Naive thymus-derived CD8-positive, alpha-beta T cell (primary cell): ENCODE results near the gene SEMA3A. TPM values are rescaled to one million over a fixed set of nuclear protein-coding genes. Genes with fewer than 3 reads are reported as not detected.

Experiments used
- ATAC-seq, 2 donors: fragments of 150-1000 bp; cut with Tn5 transposase in 1 of 2; sonication (Bioruptor Pico), chemical (Tn5 transposase) in 1 of 2; 1 replicate in 1 of 2; 2 replicates in 1 of 2; pipeline ENCODE4 v1.10.0; 2021; ENCODE audit warnings: mild to moderate bottlenecking in 2 of 2, moderate library complexity in 2 of 2
- POLR2A ChIA-PET: fragments of 350-600 bp; sonication (Branson Sonifier 250); formaldehyde crosslinking; loops from one replicate; lab custom pipeline; 2021; ENCODE audit warnings: antibody characterized with exemption; lab: Charles Lee
- DNase-seq, 10 donors: peaks; one replicate each; pipeline versions ENCODE4 v3.0.0 to v3.0.0-alpha.2; 2020 to 2022
- H3K27ac Mint-ChIP-seq, 10 donors: one replicate each; pipeline ENCODE4 v1.8.0; 2020 to 2022; ENCODE audit warnings: mild to moderate bottlenecking in 10 of 10, mixed read lengths in 10 of 10, moderate library complexity in 4 of 10, inconsistent platforms in 1 of 10
- H3K27me3 Mint-ChIP-seq, 5 donors: one replicate each; pipeline ENCODE4 v1.8.0; 2021 to 2022; ENCODE audit warnings: mixed read lengths in 5 of 5
- H3K36me3 Mint-ChIP-seq, 3 donors: one replicate each; pipeline ENCODE4 v1.8.0; 2020 to 2022; ENCODE audit warnings: mixed read lengths in 3 of 3, mild to moderate bottlenecking in 2 of 3, inconsistent platforms in 1 of 3
- H3K4me1 Mint-ChIP-seq, 4 donors: one replicate each; pipeline ENCODE4 v1.8.0; 2021 to 2022; ENCODE audit warnings: mixed read lengths in 4 of 4
- H3K4me3 Mint-ChIP-seq, 10 donors: one replicate each; pipeline ENCODE4 v1.8.0; 2020 to 2022; ENCODE audit warnings: mild to moderate bottlenecking in 10 of 10, mixed read lengths in 10 of 10, moderate library complexity in 6 of 10, inconsistent platforms in 1 of 10
- H3K9me3 Mint-ChIP-seq, 9 donors: one replicate each; pipeline ENCODE4 v1.8.0; 2020 to 2022; ENCODE audit warnings: mixed read lengths in 9 of 9, mild to moderate bottlenecking in 3 of 9, inconsistent platforms in 1 of 9, moderate library complexity in 1 of 9
- polyA plus RNA-seq, 3 donors: library from polyadenylated mRNA; unstranded; fragments of 300-500 nt; fragmentation: Illumina TruSeq; gene quantifications; one replicate each; pipeline ENCODE4 v1.2.3, GENCODE V29; 2021
- total RNA-seq, 8 experiments: library from RNA in 2 of 8; stranded (reverse) in 2 of 8; gene quantifications; one replicate each; pipeline ENCODE4 v1.2.3 and lab custom pipeline; 2021 to 2026

SEMA3A gene
- total and polyA plus RNA-seq, 5 experiments from 2014 or later, result 0.10 to 2.7 (median 0.28) TPM

- no peak for ATAC-seq
- Mint-ChIP-seq H3K4me3 (no peak overlapping the region), H3K27me3 (peaks cover 0 to 2% (median 0%) of the 10 kb centered on the region in 5 donors), H3K4me1 (no peaks in the 10 kb centered on the region), H3K27ac (no peak overlapping the region), H3K9me3 (no peaks in the 10 kb centered on the region), H3K36me3 (no peaks in the 10 kb centered on the region)
- no peak for DNase-seq
- POLR2A ChIA-PET, result no interaction called here
Measured at GRCh38 chr7:83946801-83947200, 247.8 kb downstream of the SEMA3A start.

GRCh38 chr7:83941300-83941699 is 253.3 kb downstream of the SEMA3A start:
- Mint-ChIP-seq H3K27me3 (no peaks in the 10 kb centered on the region), H3K4me3 (no peak overlapping the region), H3K4me1 (no peaks in the 10 kb centered on the region), H3K36me3 (no peaks in the 10 kb centered on the region), H3K27ac (no peak overlapping the region), H3K9me3 (no peaks in the 10 kb centered on the region)
- POLR2A ChIA-PET, result no interaction called here
- DNase-seq (no peak), ATAC-seq (no peak)

- H3K4me1 Mint-ChIP-seq, result peaks cover 2 to 5% (median 2%) of the 10 kb centered on the region in 4 donors
- no peak overlapping the region for H3K4me3 Mint-ChIP-seq
- H3K9me3 Mint-ChIP-seq, result no peaks in the 10 kb centered on the region
- DNase-seq (no peak), ATAC-seq (no peak)
- POLR2A ChIA-PET, result no interaction called here
- H3K27me3 Mint-ChIP-seq, result peaks cover 0 to 2% (median 0%) of the 10 kb centered on the region in 5 donors
- no peak overlapping the region for H3K27ac Mint-ChIP-seq
- no peaks in the 10 kb centered on the region for H3K36me3 Mint-ChIP-seq
Measured at GRCh38 chr7:83937930-83938329, 256.7 kb downstream of the SEMA3A start.

GRCh38 chr7:83936056-83936708 is 258.4 kb downstream of the SEMA3A start:
- Mint-ChIP-seq H3K4me3 (no peak overlapping the region), H3K27ac (no peak overlapping the region), H3K4me1 (peaks cover 2 to 5% (median 2%) of the 10 kb centered on the region in 4 donors), H3K9me3 (no peaks in the 10 kb centered on the region), H3K27me3 (peaks cover 0 to 2% (median 0%) of the 10 kb centered on the region in 5 donors), H3K36me3 (no peaks in the 10 kb centered on the region)
- DNase-seq, result peak; percentile 12 to 75 (median 53)
- POLR2A ChIA-PET, result no interaction called here
- ATAC-seq, result peak; percentile 54 to 73

GRCh38 chr7:83934118-83934734 is 260.4 kb downstream of the SEMA3A start:
- peaks cover 0 to 2% (median 1%) of the 10 kb centered on the region in 5 donors for H3K27me3 Mint-ChIP-seq
- no peaks in the 10 kb centered on the region for H3K36me3 Mint-ChIP-seq
- no peaks in the 10 kb centered on the region for H3K9me3 Mint-ChIP-seq
- POLR2A ChIA-PET, result no interaction called here
- ATAC-seq (no peak), DNase-seq (no peak)
- peaks cover 2 to 5% (median 2%) of the 10 kb centered on the region in 4 donors for H3K4me1 Mint-ChIP-seq
- no peak overlapping the region for H3K27ac Mint-ChIP-seq
- H3K4me3 Mint-ChIP-seq, result no peak overlapping the region

- Mint-ChIP-seq H3K27ac (no peak overlapping the region), H3K9me3 (no peaks in the 10 kb centered on the region), H3K36me3 (no peaks in the 10 kb centered on the region), H3K4me3 (no peak overlapping the region), H3K27me3 (peaks cover 0 to 2% (median 2%) of the 10 kb centered on the region in 5 donors), H3K4me1 (peaks cover 2 to 5% (median 2%) of the 10 kb centered on the region in 4 donors)
- DNase-seq (no peak), ATAC-seq (no peak)
- POLR2A ChIA-PET, result no interaction called here
Measured at GRCh38 chr7:83931968-83932367, 262.6 kb downstream of the SEMA3A start.

- no peak for DNase-seq
- no peaks in the 10 kb centered on the region for H3K9me3 Mint-ChIP-seq
- POLR2A ChIA-PET, result no interaction called here
- H3K27me3 Mint-ChIP-seq, result peaks cover 0 to 4% (median 0%) of the 10 kb centered on the region in 5 donors
- no peak overlapping the region for H3K27ac Mint-ChIP-seq
- no peaks in the 10 kb centered on the region for H3K36me3 Mint-ChIP-seq
- no peak for ATAC-seq
- no peak overlapping the region for H3K4me3 Mint-ChIP-seq
- H3K4me1 Mint-ChIP-seq, result no peaks in the 10 kb centered on the region
Measured at GRCh38 chr7:83930262-83930661, 264.3 kb downstream of the SEMA3A start.

- H3K27me3 Mint-ChIP-seq, result peaks cover 0 to 4% (median 0%) of the 10 kb centered on the region in 5 donors
- no peaks in the 10 kb centered on the region for H3K4me1 Mint-ChIP-seq
- H3K9me3 Mint-ChIP-seq, result no peaks in the 10 kb centered on the region
- H3K36me3 Mint-ChIP-seq, result no peaks in the 10 kb centered on the region
- no peak for DNase-seq
- H3K27ac Mint-ChIP-seq, result no peak overlapping the region
- ATAC-seq, result no peak
- POLR2A ChIA-PET, result no interaction called here
- H3K4me3 Mint-ChIP-seq, result no peak overlapping the region
Measured at GRCh38 chr7:83925860-83926259, 268.7 kb downstream of the SEMA3A start.

- H3K27ac Mint-ChIP-seq, result no peak overlapping the region
- no peaks in the 10 kb centered on the region for H3K36me3 Mint-ChIP-seq
- DNase-seq (no peak), ATAC-seq (no peak)
- no peaks in the 10 kb centered on the region for H3K4me1 Mint-ChIP-seq
- H3K9me3 Mint-ChIP-seq, result no peaks in the 10 kb centered on the region
- POLR2A ChIA-PET, result no interaction called here
- H3K27me3 Mint-ChIP-seq, result peaks cover 0 to 7% (median 0%) of the 10 kb centered on the region in 5 donors
- H3K4me3 Mint-ChIP-seq, result no peak overlapping the region
Measured at GRCh38 chr7:83921941-83922607, 272.5 kb downstream of the SEMA3A start.

- Mint-ChIP-seq H3K4me3 (no peak overlapping the region), H3K27ac (no peak overlapping the region), H3K36me3 (no peaks in the 10 kb centered on the region), H3K4me1 (no peaks in the 10 kb centered on the region), H3K9me3 (no peaks in the 10 kb centered on the region), H3K27me3 (peaks cover 0 to 5% (median 0%) of the 10 kb centered on the region in 5 donors)
- POLR2A ChIA-PET, result no interaction called here
- ATAC-seq (no peak), DNase-seq (no peak)
Measured at GRCh38 chr7:83921271-83921940, 273.2 kb downstream of the SEMA3A start.

- no peak overlapping the region for H3K27ac Mint-ChIP-seq
Measured at GRCh38 chr7:83918142-83918541, 276.4 kb downstream of the SEMA3A start.

GRCh38 chr7:83913174-83913573 is 281.4 kb downstream of the SEMA3A start:
- POLR2A ChIA-PET, result no interaction called here

More at GRCh38 chr7:83918142-83918541, 276.4 kb downstream of the SEMA3A start:
- peaks cover 0 to under 1% (median 0%) of the 10 kb centered on the region in 3 donors for H3K36me3 Mint-ChIP-seq
- POLR2A ChIA-PET, result no interaction called here
- peaks cover 0 to 5% (median 0%) of the 10 kb centered on the region in 5 donors for H3K27me3 Mint-ChIP-seq
- H3K4me1 Mint-ChIP-seq, result no peaks in the 10 kb centered on the region
- ATAC-seq (no peak), DNase-seq (no peak)
- H3K4me3 Mint-ChIP-seq, result no peak overlapping the region
- H3K9me3 Mint-ChIP-seq, result peaks cover 0 to 4% (median 0%) of the 10 kb centered on the region in 9 donors

More at GRCh38 chr7:83913174-83913573, 281.4 kb downstream of the SEMA3A start:
- Mint-ChIP-seq H3K4me1 (no peaks in the 10 kb centered on the region), H3K27ac (no peak overlapping the region), H3K36me3 (peaks cover 0 to 2% (median 0%) of the 10 kb centered on the region in 3 donors), H3K27me3 (peaks cover 0 to 4% (median 0%) of the 10 kb centered on the region in 5 donors), H3K9me3 (peaks cover 0 to 9% (median 2%) of the 10 kb centered on the region in 9 donors), H3K4me3 (no peak overlapping the region)
- DNase-seq (no peak), ATAC-seq (no peak)
